GM23338 (cell line): ENCODE results near the gene SRP72. TPM values are rescaled to one million over a fixed set of nuclear protein-coding genes. Genes with fewer than 3 reads are reported as not detected.

Experiments
- ATAC-seq: fragments of 200-7000 bp; cut with Tn5 transposase; 3 replicates; pipeline ENCODE4 v1.9.1; 2020
- DNase-seq: peaks from one replicate; pipeline ENCODE4 v3.0.0-alpha.2; 2015; ENCODE audit warnings: low spot score
- H2AFZ ChIP-seq: fragments of 200-600 bp; sonication (generic); 2 replicates; pipeline ENCODE4 v1.8.0; 2016; ENCODE audit warnings: antibody characterized with exemption, mild to moderate bottlenecking, moderate library complexity
- H3F3A ChIP-seq: fragments of 200-600 bp; sonication (generic); replicated peaks from 2 replicates; pipeline ENCODE4 v1.8.0; 2017; ENCODE audit warnings: antibody characterized with exemption, mixed run types, low read depth
- H3K27ac ChIP-seq: fragments of 200-600 bp; sonication (generic); 2 replicates; pipeline ENCODE4 v1.6.1; 2016; ENCODE audit warnings: low read depth
- H3K27me3 ChIP-seq: fragments of 200-600 bp; sonication (generic); 2 replicates; pipeline ENCODE4 v1.8.0; 2016; ENCODE audit warnings: mild to moderate bottlenecking, mixed run types, moderate library complexity; ENCODE audit not compliant: insufficient read depth
- H3K36me3 ChIP-seq: fragments of 200-600 bp; sonication (generic); 2 replicates; pipeline ENCODE4 v1.8.0; 2016; ENCODE audit warnings: mild to moderate bottlenecking; ENCODE audit not compliant: insufficient read depth
- H3K4me1 ChIP-seq: fragments of 200-600 bp; sonication (generic); 2 replicates; pipeline ENCODE4 v1.8.0; 2016; ENCODE audit warnings: mild to moderate bottlenecking, moderate library complexity; ENCODE audit not compliant: insufficient read depth
- H3K4me2 ChIP-seq: fragments of 200-600 bp; sonication (generic); 2 replicates; pipeline ENCODE4 v1.7.1; 2017; ENCODE audit warnings: mixed run types
- H3K4me3 ChIP-seq: fragments of 200-600 bp; sonication (generic); 2 replicates; pipeline ENCODE4 v1.6.1; 2016; ENCODE audit warnings: mixed run types
- H3K79me2 ChIP-seq: fragments of 200-600 bp; sonication (generic); replicated peaks from 2 replicates; pipeline ENCODE4 v1.8.0; 2017; ENCODE audit warnings: mild to moderate bottlenecking; ENCODE audit not compliant: insufficient read depth
- H3K9me2 ChIP-seq: fragments of 200-600 bp; sonication (generic); 2 replicates; pipeline ENCODE4 v1.8.0; 2017; ENCODE audit not compliant: insufficient read depth
- H4K20me1 ChIP-seq: fragments of 200-600 bp; sonication (generic); replicated peaks from 2 replicates; pipeline ENCODE4 v1.8.0; 2017; ENCODE audit warnings: mild to moderate bottlenecking; ENCODE audit not compliant: insufficient read depth
- H3K27ac Mint-ChIP-seq: 2 replicates; pipeline ENCODE4 v1.8.0; 2020; ENCODE audit warnings: inconsistent platforms, mild to moderate bottlenecking, moderate library complexity, mixed read lengths
- H3K27me3 Mint-ChIP-seq: 3 replicates; pipeline ENCODE4 v1.8.0; 2022; ENCODE audit warnings: low read depth, mild to moderate bottlenecking, moderate library complexity, mixed read lengths, inconsistent platforms; ENCODE audit not compliant: insufficient read depth, poor library complexity
- H3K36me3 Mint-ChIP-seq: 3 replicates; pipeline ENCODE4 v1.8.0; 2021; ENCODE audit warnings: low read depth, mild to moderate bottlenecking, inconsistent platforms, moderate library complexity, mixed read lengths
- H3K4me1 Mint-ChIP-seq: 3 replicates; pipeline ENCODE4 v1.8.0; 2020; ENCODE audit warnings: mild to moderate bottlenecking, inconsistent platforms, mixed read lengths
- H3K4me3 Mint-ChIP-seq: 3 replicates; pipeline ENCODE4 v1.8.0; 2021; ENCODE audit warnings: moderate library complexity, mild to moderate bottlenecking, inconsistent platforms, mixed read lengths
- H3K9me3 Mint-ChIP-seq: 3 replicates; pipeline ENCODE4 v1.8.0; 2020; ENCODE audit warnings: moderate library complexity, mild to moderate bottlenecking, inconsistent platforms, mixed read lengths
- CREB1 ChIP-seq: fragments of 250-450 bp; sonication (Bioruptor Pico); IDR thresholded peaks from 2 replicates; pipeline ENCODE4 v1.5.0; 2020; ENCODE audit warnings: low read depth, mild to moderate bottlenecking, moderate library complexity
- CTCF ChIP-seq, 2 experiments: fragments of 200-600 bp in 1 of 2; sonication (generic) in 1 of 2; conservative IDR thresholded peaks; 2 replicates each; pipeline versions ENCODE4 v1.5.1 to v1.6.1; 2016 to 2017; ENCODE audit warnings: antibody characterized with exemption in 2 of 2, low read depth in 2 of 2, mild to moderate bottlenecking in 2 of 2, moderate library complexity in 1 of 2
- ETS1 ChIP-seq: IDR thresholded peaks from 2 replicates; pipeline ENCODE4 v1.6.1; 2016; ENCODE audit warnings: antibody characterized with exemption
- EZH2 ChIP-seq: fragments of 200-600 bp; sonication (generic); IDR thresholded peaks from one replicate; pipeline ENCODE4 v1.8.0; 2017; ENCODE audit warnings: antibody characterized with exemption, mild to moderate bottlenecking, low read depth; ENCODE audit not compliant: unreplicated experiment
- EZH2phosphoT487 ChIP-seq: fragments of 200-600 bp; sonication (generic); IDR thresholded peaks from one replicate; pipeline ENCODE4 v1.8.1; 2018; ENCODE audit warnings: antibody characterized with exemption; ENCODE audit not compliant: unreplicated experiment
- JUNB ChIP-seq: IDR thresholded peaks from one replicate; pipeline ENCODE4 v1.6.1; 2016; ENCODE audit warnings: antibody characterized with exemption; ENCODE audit not compliant: unreplicated experiment
- NANOG ChIP-seq: IDR thresholded peaks from 2 replicates; pipeline ENCODE4 v1.6.1; 2016; ENCODE audit warnings: antibody characterized with exemption, borderline replicate concordance
- POLR2AphosphoS5 ChIP-seq: IDR thresholded peaks from 2 replicates; pipeline ENCODE4 v1.6.1; 2016; ENCODE audit warnings: antibody characterized with exemption, low read depth
- REST ChIP-seq: IDR thresholded peaks from one replicate; pipeline ENCODE4 v1.6.1; 2018; ENCODE audit warnings: antibody characterized with exemption; ENCODE audit not compliant: unreplicated experiment
- STAT1 ChIP-seq: IDR thresholded peaks from one replicate; pipeline ENCODE4 v1.6.1; 2016; ENCODE audit warnings: antibody characterized with exemption; ENCODE audit not compliant: unreplicated experiment
- ZNF114 ChIP-seq: fragments of 250-450 bp; sonication (Bioruptor Pico); IDR thresholded peaks from 2 replicates; pipeline ENCODE4 v1.5.0; 2020; ENCODE audit warnings: mild to moderate bottlenecking, moderate library complexity
- ZNF331 ChIP-seq: fragments of 250-450 bp; sonication (Bioruptor Pico); IDR thresholded peaks from 2 replicates; pipeline ENCODE4 v1.5.0; 2020; ENCODE audit warnings: low read depth, mild to moderate bottlenecking, moderate library complexity
- ZNF462 ChIP-seq: fragments of 250-450 bp; sonication (Bioruptor Pico); IDR thresholded peaks from 2 replicates; pipeline ENCODE4 v1.5.0; 2020; ENCODE audit warnings: mild to moderate bottlenecking, moderate library complexity
- polyA plus RNA-seq: library from polyadenylated mRNA; unstranded; fragments of >200 nt; fragmentation: Nextera tagmentation; extraction: Ambion mirVana; gene quantifications from 2 replicates; pipeline ENCODE4 v1.2.1, GENCODE V29; 2016
- total RNA-seq: library from RNA; depleted of rRNA; stranded (reverse); fragments of >200 nt; shearing (Covaris generic); gene quantifications from 2 replicates; pipeline ENCODE4 v1.2.3, GENCODE V29; 2014

The SRP72 gene
- total and polyA plus RNA-seq, 2 experiments from 2014 or later, result 84.6 to 174 TPM

GRCh38 chr4:56463711-56464110, 3.7 kb upstream of the SRP72 start:
- H3K36me3 Mint-ChIP-seq, result peaks cover 50% of the 10 kb centered on the region
- Histone ChIP-seq H4K20me1 (peaks cover 23% of the 10 kb centered on the region), H3K36me3 (peaks cover 37% of the 10 kb centered on the region), H3K9me2 (no peaks in the 10 kb centered on the region), H3K27ac (no peak overlapping the region), H3K79me2 (peaks cover 28% of the 10 kb centered on the region), H3K4me3 (no peak overlapping the region), H3K4me2 (no peak overlapping the region), H3K27me3 (no peaks in the 10 kb centered on the region), H3K4me1 (peaks cover 8% of the 10 kb centered on the region), H2AFZ (no peak overlapping the region), H3F3A (peaks cover 8% of the 10 kb centered on the region; the same call in 1 of the 2 replicates)
- DNase-seq, result no peak
- no peak overlapping the region for H3K4me3 Mint-ChIP-seq
- peaks cover 5% of the 10 kb centered on the region for H3K27me3 Mint-ChIP-seq
- TF ChIP-seq ZNF462 (CRISPR knock-in tag), result no peak
- no peak for TF ChIP-seq CTCF (conservative IDR thresholded peaks at IDR 0.05; ENCODE audit: low read depth in 2 of 2)
- TF ChIP-seq STAT1, result no peak
- no peak for TF ChIP-seq ETS1
- TF ChIP-seq EZH2phosphoT487, result no peak
- TF ChIP-seq REST, result no peak
- TF ChIP-seq ZNF114 (CRISPR knock-in tag), result no peak
- TF ChIP-seq CREB1 (CRISPR knock-in tag), result no peak
- no peak for TF ChIP-seq JUNB
- TF ChIP-seq ZNF331, result no peak
- no peak for TF ChIP-seq NANOG
- no peak for TF ChIP-seq EZH2
- TF ChIP-seq POLR2AphosphoS5, result no peak; the same call in 1 of the 2 replicates
- 0 out of 2 replicates have a peak overlapping the region, but pooled peaks have one; percentile 32 for H3K27ac Mint-ChIP-seq
- no peak for ATAC-seq
- H3K4me1 Mint-ChIP-seq, result peaks cover 14% of the 10 kb centered on the region
- H3K9me3 Mint-ChIP-seq, result no peaks in the 10 kb centered on the region; the same call in 2 of the 3 replicates
